Cardiac muscle cell (in vitro differentiated cells and primary cell): ENCODE results near the gene MS4A13. TPM values are rescaled to one million over a fixed set of nuclear protein-coding genes. Genes with fewer than 3 reads are reported as not detected.

Experiments used
- polyA plus RNA-seq: library from polyadenylated mRNA; unstranded; fragments of >200 nt; fragmentation: Nextera tagmentation; extraction: Ambion mirVana; gene quantifications from 2 replicates; pipeline ENCODE4 v1.2.1, GENCODE V29; 2016
- total RNA-seq: library from RNA; depleted of rRNA; stranded (reverse); fragments of >200 nt; gene quantifications from 2 replicates; pipeline ENCODE4 v1.2.3, GENCODE V29; 2016

MS4A13 gene
- total and polyA plus RNA-seq, 2 experiments from 2014 or later: not detected

Other genes starting within 250 kb of the MS4A13 start
- not detected in 2 replicates for gene MS4A4A, start 234.7 kb upstream of the MS4A13 start, total RNA-seq
- gene MS4A4A, start 234.7 kb upstream of the MS4A13 start, polyA plus RNA-seq: not detected in 2 replicates
- gene MS4A6E, start 188.1 kb upstream of the MS4A13 start, total RNA-seq: not detected in 2 replicates
- gene MS4A6E, start 188.1 kb upstream of the MS4A13 start, polyA plus RNA-seq: not detected in 2 replicates
- gene MS4A7, start 136.9 kb upstream of the MS4A13 start, total RNA-seq: not detected in 2 replicates
- not detected in 2 replicates for gene MS4A7, start 136.9 kb upstream of the MS4A13 start, polyA plus RNA-seq
- not detected in 2 replicates for gene MS4A14, start 118.9 kb upstream of the MS4A13 start, total RNA-seq
- not detected in 2 replicates for gene MS4A14, start 118.9 kb upstream of the MS4A13 start, polyA plus RNA-seq
- not detected in 2 replicates for gene MS4A5, start 85.8 kb upstream of the MS4A13 start, total RNA-seq
- not detected in 2 replicates for gene MS4A5, start 85.8 kb upstream of the MS4A13 start, polyA plus RNA-seq
- not detected in 2 replicates for gene MS4A1, start 59.5 kb upstream of the MS4A13 start, total RNA-seq
- gene MS4A1, start 59.5 kb upstream of the MS4A13 start, polyA plus RNA-seq: 0.27 TPM in 1 of 2 replicates, not detected in the other
- not detected in 2 replicates for gene MS4A12, start 22.6 kb upstream of the MS4A13 start, total RNA-seq
- gene MS4A12, start 22.6 kb upstream of the MS4A13 start, polyA plus RNA-seq: not detected in 2 replicates
- not detected in 2 replicates for gene MS4A8, start 184.2 kb downstream of the MS4A13 start, total RNA-seq
- gene MS4A8, start 184.2 kb downstream of the MS4A13 start, polyA plus RNA-seq: not detected in 2 replicates
- not detected in 2 replicates for gene MS4A18, start 209.3 kb downstream of the MS4A13 start, total RNA-seq
- gene MS4A18, start 209.3 kb downstream of the MS4A13 start, polyA plus RNA-seq: not detected in 2 replicates
- gene MS4A15, start 241.5 kb downstream of the MS4A13 start, total RNA-seq: not detected in 2 replicates
- not detected in 2 replicates for gene MS4A15, start 241.5 kb downstream of the MS4A13 start, polyA plus RNA-seq